Effector CD8-positive, alpha-beta T cell (primary cell): ENCODE measurements around the gene IFT81.
"Not testable (repeated sequence)": the region's sequence is repeated elsewhere in the genome, so short reads cannot be mapped to it uniquely, and the experiment has no call there.

ENCODE experiments used
- DNase-seq: peaks from one replicate; lab custom pipeline; 2025; lab: John Stamatoyannopoulos, UW

The IFT81 gene

DNA sequence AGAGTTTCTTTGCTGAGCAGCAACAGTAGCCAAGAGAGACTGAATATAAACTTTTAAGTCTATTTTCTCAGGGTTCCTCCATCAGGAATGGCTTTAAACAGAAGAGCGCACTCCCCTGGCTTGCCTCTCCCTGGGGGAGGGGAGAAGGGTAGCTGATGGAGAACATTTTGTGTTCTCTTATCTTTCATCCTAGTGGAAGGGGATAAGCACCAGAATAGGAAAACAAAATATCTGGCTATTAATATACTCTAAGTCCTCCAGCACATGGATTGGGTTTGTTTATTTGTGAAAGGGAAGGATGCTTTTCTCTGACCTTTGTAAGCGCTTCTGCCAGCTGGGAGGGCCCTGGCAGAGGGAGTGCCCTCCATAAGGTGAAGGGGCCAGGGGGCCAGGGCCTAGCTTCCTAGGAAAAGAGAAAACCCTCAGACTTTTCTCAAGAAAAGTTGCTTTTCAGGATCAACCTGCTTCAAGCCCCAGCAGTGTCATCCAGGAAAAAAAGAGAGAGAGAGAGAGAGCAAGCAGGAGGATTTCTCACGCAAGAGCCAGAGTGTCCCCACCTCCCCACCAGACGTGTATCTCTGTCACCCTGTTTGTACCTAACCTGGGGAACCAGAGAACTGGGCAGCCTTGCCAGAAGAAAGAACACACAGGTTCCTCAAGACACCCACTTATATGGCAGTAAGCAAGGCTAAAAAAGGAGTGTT lies 122.6 kb downstream of the IFT81 start:
- no peak for DNase-seq

- DNase-seq, result no peak
Observed at GRCh38 chr12:110247340-110248095, 123.4 kb downstream of the IFT81 start.

- no peak for DNase-seq
Observed at GRCh38 chr12:110248096-110248447, 123.9 kb downstream of the IFT81 start.

- DNase-seq, result no peak
Observed at GRCh38 chr12:110249105-110249504, 124.9 kb downstream of the IFT81 start.

DNA sequence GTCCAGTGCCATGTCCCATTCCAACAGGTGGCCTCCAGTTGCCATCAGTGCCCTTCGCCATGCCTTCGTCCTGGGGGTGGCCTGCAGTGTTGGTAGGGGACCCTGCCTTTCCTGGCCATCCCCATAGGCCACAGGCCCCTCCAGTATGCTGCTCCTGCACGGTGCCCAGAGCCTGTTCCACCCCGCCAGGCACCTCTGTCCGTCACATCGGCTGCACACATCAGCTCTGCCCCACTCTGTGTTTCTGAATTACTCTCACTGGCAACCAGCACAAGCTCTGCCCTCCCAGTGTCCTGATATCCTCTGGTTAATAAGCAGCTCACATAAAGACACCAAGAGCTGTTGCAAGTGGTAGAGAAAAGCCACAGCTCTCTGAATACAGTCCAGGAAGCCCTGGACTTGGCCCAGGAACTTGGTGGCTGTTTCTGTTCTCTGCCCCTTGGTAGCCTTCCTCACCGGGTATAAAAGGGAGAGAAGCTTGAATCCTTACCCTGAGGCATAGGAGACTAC lies 125.6 kb downstream of the IFT81 start:
- no peak for DNase-seq

DNA sequence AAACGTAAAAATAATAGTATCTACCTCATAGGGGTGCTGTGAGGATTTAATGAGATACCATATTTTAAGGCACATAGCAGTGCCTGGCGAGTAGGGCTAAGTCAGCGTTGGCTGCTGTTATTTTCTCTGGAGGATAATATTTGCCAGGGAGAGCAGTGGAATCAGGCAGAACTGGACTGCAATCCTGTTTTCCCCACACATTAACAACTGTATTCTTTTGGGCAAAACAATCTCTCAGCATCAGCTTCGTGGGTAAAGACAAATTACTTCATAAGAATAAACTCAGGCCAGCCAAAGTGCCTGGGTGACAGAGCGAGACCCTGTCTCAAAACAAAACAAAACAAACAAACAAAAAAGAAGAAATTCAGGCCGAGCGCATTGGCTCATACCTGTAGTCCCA lies 127.2 kb downstream of the IFT81 start:
- no peak for DNase-seq

DNA sequence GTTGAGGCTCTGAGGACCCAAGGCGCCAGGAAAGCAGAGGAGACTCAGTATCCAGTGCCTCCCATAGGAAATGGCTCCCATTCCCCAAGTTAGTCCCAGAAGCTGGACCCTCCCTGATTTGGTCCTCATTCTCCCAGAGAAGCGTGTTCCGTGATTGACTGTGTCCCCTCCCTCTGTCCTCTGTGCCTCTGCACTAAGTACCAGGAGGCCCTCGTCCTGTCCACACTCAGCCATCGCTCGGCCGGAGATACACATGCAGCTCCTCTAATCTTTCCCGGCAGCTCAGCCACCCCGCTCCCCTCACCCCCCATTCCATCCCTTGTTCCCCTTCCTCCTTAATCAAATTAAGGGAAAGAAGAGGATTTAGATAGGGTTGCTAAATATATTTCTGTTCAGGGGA lies 128.6 kb downstream of the IFT81 start:
- DNase-seq, result no peak

GRCh38 chr12:110253176-110253575 lies 129.0 kb downstream of the IFT81 start:
- DNase-seq, result no peak

- DNase-seq, result no peak
Observed at GRCh38 chr12:110254971-110255540, 130.9 kb downstream of the IFT81 start.

DNA sequence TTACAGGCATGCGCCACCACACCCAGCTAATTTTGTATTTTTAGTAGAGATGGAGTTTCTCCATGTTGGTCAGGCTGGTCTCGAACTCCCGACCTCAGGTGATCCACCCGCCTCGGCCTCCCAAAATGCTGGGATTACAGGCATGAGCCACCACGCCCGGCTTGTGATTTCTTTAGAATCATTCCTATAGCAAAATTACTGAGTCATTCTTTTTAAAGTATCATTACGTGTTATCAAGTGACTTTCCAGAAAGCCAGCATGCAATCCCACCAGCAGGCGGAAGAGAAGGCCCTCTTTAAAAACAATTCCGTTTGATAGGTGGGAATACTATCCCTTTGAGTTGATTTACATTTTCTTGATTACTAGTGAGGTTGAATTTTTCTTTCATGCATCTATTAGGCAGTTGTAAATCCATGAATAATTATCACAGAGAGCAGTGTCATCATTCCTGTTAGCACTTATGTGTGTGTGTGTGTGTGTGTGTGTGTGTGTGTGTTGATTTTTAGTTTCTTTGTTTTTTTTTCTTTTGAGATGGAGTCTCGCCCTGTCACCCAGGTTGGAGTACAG lies 131.8 kb downstream of the IFT81 start:
- DNase-seq, result not testable (repeated sequence)

GRCh38 chr12:110256780-110257431 lies 132.7 kb downstream of the IFT81 start:
- no peak for DNase-seq

DNA sequence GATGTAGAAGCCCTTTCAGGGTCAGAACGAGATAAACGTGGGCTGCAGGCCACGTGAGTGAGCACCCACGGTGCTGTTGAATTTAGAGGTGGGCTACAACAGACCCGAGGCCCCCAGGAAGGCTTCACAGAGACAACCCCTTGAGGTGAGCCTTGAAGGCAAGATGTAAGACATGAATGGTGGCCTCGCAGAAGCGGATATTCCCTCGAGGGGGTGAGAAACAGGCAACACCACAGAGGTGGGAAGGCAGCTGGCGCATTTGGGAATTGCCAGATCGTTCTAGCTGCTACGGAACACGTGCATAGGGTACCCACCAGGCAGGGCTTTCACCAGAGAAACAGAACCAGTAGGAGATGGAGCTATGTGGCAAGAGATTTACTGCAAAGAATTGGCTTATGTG lies 134.3 kb downstream of the IFT81 start:
- no peak for DNase-seq

- DNase-seq, result no peak
Observed at GRCh38 chr12:110262442-110263388, 138.6 kb downstream of the IFT81 start.

- no peak for DNase-seq
Observed at GRCh38 chr12:110266381-110266960, 142.3 kb downstream of the IFT81 start.

DNA sequence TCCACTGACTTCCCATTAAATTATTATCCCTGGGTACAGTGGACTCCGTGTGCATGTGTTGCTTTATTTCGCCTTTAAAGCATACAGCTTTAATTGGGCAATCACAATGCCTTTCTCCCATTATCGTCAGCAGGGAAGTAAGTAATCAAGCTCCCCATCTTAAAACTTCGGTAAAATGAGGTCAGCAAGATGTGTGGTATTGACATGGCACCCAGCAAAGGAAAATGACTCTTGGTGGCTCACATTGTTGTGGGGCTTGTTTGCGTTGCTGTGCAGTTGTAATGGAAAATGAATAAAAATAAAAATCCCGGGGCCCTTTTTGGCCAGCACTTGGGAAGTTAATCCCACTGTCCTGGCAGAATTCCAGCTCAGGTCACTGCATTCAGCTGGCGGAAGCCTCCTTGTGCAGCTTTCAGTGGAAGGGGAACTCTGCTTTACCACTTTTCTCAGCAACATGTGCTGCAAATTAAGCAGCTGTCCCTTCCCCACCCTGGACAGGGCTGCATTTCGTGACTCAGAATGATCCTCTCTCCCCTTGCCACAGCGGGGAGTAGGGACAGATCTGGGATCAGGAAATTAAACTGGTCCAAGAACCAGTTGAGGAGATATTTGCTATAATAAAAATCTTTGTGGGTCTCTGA lies 142.9 kb downstream of the IFT81 start:
- DNase-seq, result no peak
